ENCODE results near the gene TUBA1C. TPM values are rescaled to one million over a fixed set of nuclear protein-coding genes. Genes with fewer than 3 reads are reported as not detected.
A peak's percentile ranks its signal among the peaks of the same experiment; 100 is the strongest.

TUBA1C gene
- total and polyA plus RNA-seq, 11 donors: 35.2 to 554 (median 68.8) TPM

DNA sequence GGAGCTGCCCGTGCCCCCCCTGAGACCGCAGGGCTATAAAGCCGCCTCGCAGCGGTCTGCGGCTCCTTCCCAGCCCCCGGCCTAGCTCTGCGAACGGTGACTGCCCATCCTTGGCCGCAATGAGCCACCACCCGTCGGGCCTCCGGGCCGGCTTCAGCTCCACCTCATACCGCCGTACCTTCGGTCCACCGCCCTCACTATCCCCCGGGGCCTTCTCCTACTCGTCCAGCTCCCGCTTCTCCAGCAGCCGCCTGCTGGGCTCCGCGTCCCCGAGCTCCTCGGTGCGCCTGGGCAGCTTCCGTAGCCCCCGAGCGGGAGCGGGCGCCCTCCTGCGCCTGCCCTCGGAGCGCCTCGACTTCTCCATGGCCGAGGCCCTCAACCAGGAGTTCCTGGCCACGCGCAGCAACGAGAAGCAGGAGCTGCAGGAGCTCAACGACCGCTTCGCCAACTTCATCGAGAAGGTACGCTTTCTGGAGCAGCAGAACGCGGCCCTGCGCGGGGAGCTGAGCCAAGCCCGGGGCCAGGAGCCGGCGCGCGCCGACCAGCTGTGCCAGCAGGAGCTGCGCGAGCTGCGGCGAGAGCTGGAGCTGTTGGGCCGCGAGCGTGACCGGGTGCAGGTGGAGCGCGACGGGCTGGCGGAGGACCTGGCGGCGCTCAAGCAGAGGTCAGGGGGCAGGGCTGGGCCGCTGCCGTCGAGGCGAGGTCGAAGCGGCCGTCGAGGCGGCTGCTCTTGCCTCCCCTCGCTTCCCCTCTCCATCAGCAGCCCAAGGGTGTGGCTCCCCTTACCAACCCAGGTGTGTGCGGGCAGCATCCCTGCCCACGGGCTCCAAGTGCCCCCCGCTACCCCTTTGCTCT, 30.4 kb downstream of the TUBA1C start, which contains the start of gene PRPH:
PRPH (plus strand) TSS at position 66 of the 855 bp plus-strand sequence; CDS start at position 120, 54 bp downstream.
- no peak within 1 kb of the TSS for H3K27ac ChIP-seq
- TF ChIP-seq CTCF (IDR thresholded peaks at IDR 0.05) (no peak), POLR2A (IDR thresholded peaks at IDR 0.05) (no peak)
- peak in 1 of 5 donors; percentile 64 for DNase-seq
- H3K27me3 ChIP-seq: peaks cover 33 to 57% (median 48%) of the 10 kb centered on the region in 9 donors
- no peaks in the 10 kb centered on the region for H3K9me3 ChIP-seq
- peak in 1 of 4 donors; percentile 50 for ATAC-seq
- H3K4me1 ChIP-seq: peaks cover 0 to 37% (median 18%) of the 10 kb centered on the region in 12 donors
- intact Hi-C loops (cut with DNase I): no loop called here
- peak within 1 kb of the TSS in 3 of 12 donors; percentile 12 to 25 (median 18) for H3K4me3 ChIP-seq
- WGBS, 4 donors: 6 to 12% (median 12%) methylated on average over 43 to 82 of the region's 82 CpGs
- no peaks in the 10 kb centered on the region for H3K36me3 ChIP-seq

- ATAC-seq (peak in 1 of 4 donors; percentile 38), DNase-seq (peak in 2 of 5 donors; percentile 25 to 73)
- Histone ChIP-seq H3K36me3 (no peaks in the 10 kb centered on the region), H3K4me3 (peak overlapping the region in 3 of 12 donors; percentile 22 to 37 (median 23)), H3K4me1 (peaks cover 0 to 37% (median 18%) of the 10 kb centered on the region in 12 donors), H3K27ac (no peak overlapping the region), H3K27me3 (peaks cover 33 to 65% (median 52%) of the 10 kb centered on the region in 9 donors), H3K9me3 (no peaks in the 10 kb centered on the region)
- TF ChIP-seq POLR2A (IDR thresholded peaks at IDR 0.05) (no peak), CTCF (IDR thresholded peaks at IDR 0.05) (peak; percentile 38 to 66 (median 58))
- 10 to 18% (median 16%) methylated on average over 25 to 54 of the region's 54 CpGs for WGBS, 4 donors
- intact Hi-C loops (cut with DNase I): no loop called here
Observed at GRCh38 chr12:49296034-49296835, 31.4 kb downstream of the TUBA1C start.

DNA sequence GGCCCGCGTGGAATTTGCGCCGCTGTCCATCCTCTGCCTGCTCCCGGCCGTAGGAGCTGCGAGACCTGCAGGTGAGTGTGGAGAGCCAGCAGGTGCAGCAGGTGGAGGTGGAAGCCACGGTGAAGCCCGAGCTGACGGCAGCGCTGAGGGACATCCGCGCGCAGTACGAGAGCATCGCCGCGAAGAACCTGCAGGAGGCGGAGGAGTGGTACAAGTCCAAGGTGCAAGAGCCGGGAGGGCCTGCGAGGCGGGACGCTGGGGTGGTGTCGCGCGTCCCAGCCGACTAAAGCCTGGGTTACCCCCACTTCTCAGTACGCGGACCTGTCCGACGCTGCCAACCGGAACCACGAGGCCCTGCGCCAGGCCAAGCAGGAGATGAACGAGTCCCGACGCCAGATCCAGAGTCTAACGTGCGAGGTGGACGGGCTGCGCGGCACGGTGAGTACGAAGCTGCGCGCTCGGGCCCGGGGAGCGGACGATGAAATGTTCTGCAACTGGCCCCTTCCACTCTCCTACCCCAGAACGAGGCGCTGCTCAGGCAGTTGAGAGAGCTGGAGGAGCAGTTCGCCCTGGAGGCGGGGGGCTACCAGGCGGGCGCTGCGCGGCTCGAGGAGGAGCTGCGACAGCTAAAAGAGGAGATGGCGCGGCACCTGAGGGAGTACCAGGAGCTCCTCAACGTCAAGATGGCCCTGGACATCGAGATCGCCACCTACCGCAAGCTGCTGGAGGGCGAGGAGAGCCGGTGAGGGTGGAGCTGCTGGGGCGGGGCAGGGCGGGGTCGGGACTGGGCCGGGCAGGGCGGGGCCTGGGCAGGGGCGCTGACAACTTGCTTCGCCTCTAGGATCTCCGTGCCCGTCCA, 32.2 kb downstream of the TUBA1C start:
- Histone ChIP-seq H3K4me3 (peak overlapping the region in 9 of 12 donors; percentile 6 to 37 (median 22)), H3K36me3 (no peaks in the 10 kb centered on the region), H3K27me3 (peaks cover 33 to 71% (median 59%) of the 10 kb centered on the region in 9 donors), H3K9me3 (no peaks in the 10 kb centered on the region), H3K27ac (no peak overlapping the region), H3K4me1 (peaks cover 0 to 37% (median 18%) of the 10 kb centered on the region in 12 donors)
- DNase-seq (no peak), ATAC-seq (peak in 1 of 4 donors; percentile 12)
- 1 to 11% (median 3%) methylated on average over 22 to 77 of the region's 77 CpGs for WGBS, 4 donors
- TF ChIP-seq CTCF (IDR thresholded peaks at IDR 0.05) (peak in 3 of 12 donors; percentile 2 to 7 (median 6)), POLR2A (IDR thresholded peaks at IDR 0.05) (no peak)
- intact Hi-C loops (cut with DNase I): no loop called here
